Sciatic nerve (tissue), 2 donors: ENCODE measurements around the gene CFI. TPM values are rescaled to one million over a fixed set of nuclear protein-coding genes. Genes with fewer than 3 reads are reported as not detected.

Experiments used
- ATAC-seq: fragments of 200-7000 bp; cut with Tn5 transposase; one replicate; pipeline ENCODE4 v1.9.1; 2020; ENCODE audit warnings: mild to moderate bottlenecking, moderate library complexity
- DNase-seq: peaks from one replicate; pipeline ENCODE4 v3.0.0-alpha.2; 2020; ENCODE audit warnings: low spot score
- intact Hi-C: fragments of 100-400 bp; cut with DNase I; formaldehyde crosslinking; loops from one replicate; pipeline ENCODE4 v1.14.2; 2022
- total RNA-seq: library from RNA; stranded (reverse); fragmentation: NEBNext Ultra II Directional; extraction: Animal tissue kit (Norgen Biotek cat#: 25700); gene quantifications from one replicate; pipeline ENCODE4 v1.2.1, GENCODE V29; 2021
- donor health status: DM: no; HTN: no; CAD: no.
- donor health status: DM: no; HTN: no; CAD: no.

CFI gene
- total RNA-seq, 1 donor from 2014 or later = 50.8 TPM

- ATAC-seq = no peak
- no peak for DNase-seq
- intact Hi-C loops = no loop called here
Measured at GRCh38 chr4:109739547-109739946, 62.3 kb downstream of the CFI start.

GRCh38 chr4:109738104-109738872, 63.5 kb downstream of the CFI start:
- no peak for DNase-seq
- no peak for ATAC-seq
- intact Hi-C loops = no loop called here

GRCh38 chr4:109735566-109736365, 66.0 kb downstream of the CFI start:
- ATAC-seq = no peak

GRCh38 chr4:109733728-109734127, 68.1 kb downstream of the CFI start:
- ATAC-seq (no peak), DNase-seq (no peak)
- intact Hi-C loops = no loop called here

More at GRCh38 chr4:109735566-109736365, 66.0 kb downstream of the CFI start:
- DNase-seq = no peak
- intact Hi-C loops = no loop called here

GRCh38 chr4:109730619-109731545, 70.9 kb downstream of the CFI start:
- peak; percentile 8 for ATAC-seq
- intact Hi-C loops = no loop called here
- no peak for DNase-seq

- intact Hi-C loops = no loop called here
- peak; percentile 94 for ATAC-seq
- DNase-seq = peak; percentile 79
Measured at GRCh38 chr4:109729718-109730618, 71.8 kb downstream of the CFI start, which contains the start of gene PLA2G12A. PLA2G12A (minus strand) TSS chr4:109730070; CDS start chr4:109729809, 261 bp downstream.

- ATAC-seq (peak; percentile 3), DNase-seq (peak; percentile 57)
- intact Hi-C loops = no loop called here
Measured at GRCh38 chr4:109729117-109729717, 72.6 kb downstream of the CFI start.

- ATAC-seq = no peak
Measured at GRCh38 chr4:109728385-109728784, 73.4 kb downstream of the CFI start.

GRCh38 chr4:109723110-109723509, 78.7 kb downstream of the CFI start:
- intact Hi-C loops = no loop called here
- no peak for ATAC-seq

More at GRCh38 chr4:109728385-109728784, 73.4 kb downstream of the CFI start:
- DNase-seq = no peak
- intact Hi-C loops = no loop called here

GRCh38 chr4:109722357-109722756, 79.4 kb downstream of the CFI start:
- ATAC-seq (no peak), DNase-seq (no peak)
- intact Hi-C loops = no loop called here

More at GRCh38 chr4:109723110-109723509, 78.7 kb downstream of the CFI start:
- DNase-seq = no peak

- ATAC-seq = no peak
- intact Hi-C loops = no loop called here
- DNase-seq = no peak
Measured at GRCh38 chr4:109721033-109721432, 80.8 kb downstream of the CFI start.

- ATAC-seq = no peak
- intact Hi-C loops = no loop called here
- DNase-seq = no peak
Measured at GRCh38 chr4:109719604-109720003, 82.2 kb downstream of the CFI start.

- DNase-seq (no peak), ATAC-seq (no peak)
- intact Hi-C loops = no loop called here
Measured at GRCh38 chr4:109718759-109719158, 83.0 kb downstream of the CFI start.

- intact Hi-C loops = no loop called here
Measured at GRCh38 chr4:109713500-109713899, 88.3 kb downstream of the CFI start.

GRCh38 chr4:109708990-109709389, 92.8 kb downstream of the CFI start:
- intact Hi-C loops = loop anchor here (10.0 kb wide), 1 partner anchor 274 kb away; the partner anchor contains the start of gene SEC24B
- DNase-seq (no peak), ATAC-seq (no peak)

More at GRCh38 chr4:109713500-109713899, 88.3 kb downstream of the CFI start:
- DNase-seq (no peak), ATAC-seq (no peak)

GRCh38 chr4:109708435-109708834, 93.4 kb downstream of the CFI start:
- DNase-seq (no peak), ATAC-seq (no peak)
- intact Hi-C loops = loop anchor here (10.0 kb wide), 1 partner anchor 274 kb away; the partner anchor contains the start of gene SEC24B

- intact Hi-C loops = loop anchor here (10.0 kb wide), 1 partner anchor 269 kb away; the partner anchor contains the start of gene SEC24B
- no peak for DNase-seq
- no peak for ATAC-seq
Measured at GRCh38 chr4:109703664-109704361, 98.0 kb downstream of the CFI start.
